Measurements from ENCODE around the gene NR3C1.

DNA sequence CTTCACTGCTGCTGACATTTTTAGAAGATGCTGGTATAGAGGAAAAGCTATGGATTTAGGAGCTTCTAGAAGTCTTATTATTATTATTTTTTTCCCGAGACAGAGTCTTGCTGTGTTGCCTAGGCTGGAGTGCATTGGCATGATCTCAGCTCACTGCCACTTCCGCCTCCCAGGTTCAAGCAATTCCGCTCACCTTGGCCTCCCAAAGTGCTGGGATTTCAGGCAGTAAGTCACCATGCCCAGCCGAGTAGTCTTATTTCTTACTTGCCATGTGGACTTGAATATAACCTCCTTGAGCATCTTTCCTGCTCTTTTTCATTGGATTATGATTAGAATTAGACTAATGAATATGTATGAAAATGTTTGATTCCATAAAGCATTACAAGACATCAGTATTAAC is 119.5 kb downstream of the NR3C1 start:
- TF ChIP-seq, protein P1, sequence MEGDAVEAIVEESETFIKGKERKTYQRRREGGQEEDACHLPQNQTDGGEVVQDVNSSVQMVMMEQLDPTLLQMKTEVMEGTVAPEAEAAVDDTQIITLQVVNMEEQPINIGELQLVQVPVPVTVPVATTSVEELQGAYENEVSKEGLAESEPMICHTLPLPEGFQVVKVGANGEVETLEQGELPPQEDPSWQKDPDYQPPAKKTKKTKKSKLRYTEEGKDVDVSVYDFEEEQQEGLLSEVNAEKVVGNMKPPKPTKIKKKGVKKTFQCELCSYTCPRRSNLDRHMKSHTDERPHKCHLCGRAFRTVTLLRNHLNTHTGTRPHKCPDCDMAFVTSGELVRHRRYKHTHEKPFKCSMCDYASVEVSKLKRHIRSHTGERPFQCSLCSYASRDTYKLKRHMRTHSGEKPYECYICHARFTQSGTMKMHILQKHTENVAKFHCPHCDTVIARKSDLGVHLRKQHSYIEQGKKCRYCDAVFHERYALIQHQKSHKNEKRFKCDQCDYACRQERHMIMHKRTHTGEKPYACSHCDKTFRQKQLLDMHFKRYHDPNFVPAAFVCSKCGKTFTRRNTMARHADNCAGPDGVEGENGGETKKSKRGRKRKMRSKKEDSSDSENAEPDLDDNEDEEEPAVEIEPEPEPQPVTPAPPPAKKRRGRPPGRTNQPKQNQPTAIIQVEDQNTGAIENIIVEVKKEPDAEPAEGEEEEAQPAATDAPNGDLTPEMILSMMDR (IDR thresholded peaks at IDR 0.05): no peak
- no peak for TF ChIP-seq POLR2A (IDR thresholded peaks at IDR 0.05)
